Retinal pigment epithelial cell (primary cell): ENCODE results near the gene ARHGEF7.

Experiments
- DNase-seq: peaks from one replicate; pipeline ENCODE4 v3.0.0-alpha.2; 2010; ENCODE audit warnings: low read depth
- H3K4me3 ChIP-seq: 2 replicates; pipeline ENCODE4 v1.5.1; 2011; ENCODE audit warnings: mild to moderate bottlenecking, low read length, control low read depth, moderate library complexity
- CTCF ChIP-seq: conservative IDR thresholded peaks from 2 replicates; pipeline ENCODE4 v1.5.1; 2011; ENCODE audit warnings: low read depth, low read length, control low read depth, inconsistent platforms

Gene ARHGEF7

DNA sequence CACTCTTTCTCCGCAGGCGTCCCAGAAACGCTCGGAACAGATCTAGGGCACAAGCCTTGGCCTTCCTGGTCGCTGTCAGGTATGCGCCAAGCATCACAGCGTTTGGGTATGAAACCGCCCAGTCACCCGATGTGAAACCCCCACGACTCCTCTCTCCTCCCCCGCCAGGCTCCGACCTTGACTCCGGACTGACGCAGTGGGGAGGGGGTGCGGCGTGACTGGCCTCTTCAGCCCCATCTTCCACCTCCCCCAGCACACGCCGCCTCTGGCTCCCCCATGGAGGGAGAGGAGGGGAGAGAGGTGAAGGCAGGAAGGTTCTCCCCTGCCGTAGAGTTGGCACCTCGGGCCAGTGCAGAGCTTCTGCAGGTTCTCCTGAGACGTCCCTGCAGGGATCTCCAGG lies 22.0 kb upstream of the ARHGEF7 start:
- no peak for DNase-seq

GRCh38 chr13:111093634-111094033 lies 21.5 kb upstream of the ARHGEF7 start:
- no peak for TF ChIP-seq CTCF

More for the DNA sequence above, 22.0 kb upstream of the ARHGEF7 start:
- H3K4me3 ChIP-seq = no peak overlapping the region
- no peak for TF ChIP-seq CTCF

GRCh38 chr13:111095031-111095840 lies 19.9 kb upstream of the ARHGEF7 start:
- no peak for TF ChIP-seq CTCF
- DNase-seq = no peak
- H3K4me3 ChIP-seq = no peak overlapping the region

More at GRCh38 chr13:111093634-111094033, 21.5 kb upstream of the ARHGEF7 start:
- no peak overlapping the region for H3K4me3 ChIP-seq
- DNase-seq = no peak

GRCh38 chr13:111095911-111096501 lies 19.1 kb upstream of the ARHGEF7 start:
- no peak overlapping the region for H3K4me3 ChIP-seq
- no peak for TF ChIP-seq CTCF
- no peak for DNase-seq

DNA sequence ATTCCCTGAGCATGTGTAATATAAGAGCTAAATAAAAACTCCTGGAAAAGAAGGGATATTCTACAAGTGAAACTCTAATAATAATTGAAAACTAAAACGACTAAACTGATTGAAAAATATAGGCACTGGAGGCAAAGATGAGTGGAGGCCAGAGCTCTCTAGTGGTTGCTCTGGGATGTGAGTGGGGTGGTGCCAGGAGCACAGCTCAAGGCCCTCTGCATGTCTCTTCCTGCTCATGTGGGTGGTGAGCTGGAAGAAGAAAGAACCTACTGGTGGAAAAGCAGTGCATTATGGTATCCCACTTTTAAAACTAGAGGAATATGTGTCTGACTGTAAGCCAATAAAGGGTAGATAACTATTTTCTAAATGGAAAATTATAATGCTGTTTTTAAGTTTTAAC lies 15.8 kb upstream of the ARHGEF7 start:
- no peak for TF ChIP-seq CTCF
- no peak for DNase-seq
- H3K4me3 ChIP-seq = no peak overlapping the region

DNA sequence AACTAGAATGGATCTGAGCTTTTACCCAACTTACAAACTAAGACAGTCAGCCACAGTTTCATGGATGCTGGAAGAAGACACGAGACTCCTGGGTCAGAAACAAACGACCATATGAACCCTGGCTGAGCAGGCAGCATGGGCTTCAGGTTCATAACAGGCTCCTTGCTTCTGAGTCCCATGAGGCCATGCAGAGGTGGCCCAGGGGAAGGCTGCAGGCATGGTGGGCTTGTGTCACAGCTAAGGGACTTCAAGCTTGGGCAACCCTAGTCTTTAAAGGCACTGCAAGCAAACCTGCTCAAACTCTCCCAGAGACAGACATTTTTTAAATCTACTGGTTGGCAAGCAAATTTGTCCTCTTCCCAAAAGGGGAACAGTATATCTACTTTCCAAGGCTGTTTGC lies 5.1 kb upstream of the ARHGEF7 start:
- DNase-seq = no peak
- TF ChIP-seq CTCF = no peak
- no peak overlapping the region for H3K4me3 ChIP-seq
